Measurements from ENCODE around the gene UVSSA.

GRCh38 chr4:1393866-1394265, 46.9 kb downstream of the UVSSA start:
- TF ChIP-seq EZH2 (IDR thresholded peaks at IDR 0.05; ENCODE audit: borderline replicate concordance, insufficient read depth, low read length, poor library complexity, severe bottlenecking) (no peak), CTCF (IDR thresholded peaks at IDR 0.05; ENCODE audit: poor library complexity, severe bottlenecking) (no peak), EP300 (conservative IDR thresholded peaks at IDR 0.05; ENCODE audit: poor library complexity, severe bottlenecking) (no peak), REST (IDR thresholded peaks at IDR 0.05; ENCODE audit: borderline replicate concordance) (no peak)

Data from neural cell (in vitro differentiated cells).